NCI-H146 (cell line): ENCODE results near the gene UNK.

Source experiments
- DNase-seq: peaks from one replicate; lab custom pipeline; 2025; lab: John Stamatoyannopoulos, UW

UNK gene

GRCh38 chr17:75773808-75774470 lies 10.7 kb upstream of the UNK start:
- DNase-seq, result no peak

DNA sequence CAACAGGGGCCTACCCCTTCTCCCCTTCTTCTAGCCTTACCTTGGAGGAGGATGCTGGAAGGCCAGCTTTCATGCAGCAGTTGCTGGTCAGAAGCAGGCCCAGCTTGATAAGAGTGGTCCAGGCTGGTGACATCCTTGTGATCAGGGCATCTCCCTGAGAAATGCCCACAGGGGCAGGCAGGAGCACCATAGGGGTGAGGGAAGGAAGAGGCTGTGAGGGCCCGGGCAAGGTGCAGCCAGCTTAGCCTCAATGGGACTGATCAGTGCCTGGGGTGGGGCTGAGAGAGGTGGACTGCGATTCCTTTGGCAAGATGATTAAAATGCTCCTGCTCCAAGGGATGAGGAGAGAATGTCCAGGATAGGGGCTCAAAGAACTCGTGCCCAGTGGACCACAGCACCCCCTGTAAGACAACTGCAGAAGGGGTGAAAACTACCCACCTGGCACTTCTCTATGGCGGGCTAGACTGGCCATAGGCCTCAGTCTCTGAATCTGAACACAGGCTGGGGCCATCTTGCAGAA lies 10.1 kb upstream of the UNK start:
- DNase-seq, result no peak

- DNase-seq, result no peak
Measured at GRCh38 chr17:75774991-75775668, 9.5 kb upstream of the UNK start.

DNA sequence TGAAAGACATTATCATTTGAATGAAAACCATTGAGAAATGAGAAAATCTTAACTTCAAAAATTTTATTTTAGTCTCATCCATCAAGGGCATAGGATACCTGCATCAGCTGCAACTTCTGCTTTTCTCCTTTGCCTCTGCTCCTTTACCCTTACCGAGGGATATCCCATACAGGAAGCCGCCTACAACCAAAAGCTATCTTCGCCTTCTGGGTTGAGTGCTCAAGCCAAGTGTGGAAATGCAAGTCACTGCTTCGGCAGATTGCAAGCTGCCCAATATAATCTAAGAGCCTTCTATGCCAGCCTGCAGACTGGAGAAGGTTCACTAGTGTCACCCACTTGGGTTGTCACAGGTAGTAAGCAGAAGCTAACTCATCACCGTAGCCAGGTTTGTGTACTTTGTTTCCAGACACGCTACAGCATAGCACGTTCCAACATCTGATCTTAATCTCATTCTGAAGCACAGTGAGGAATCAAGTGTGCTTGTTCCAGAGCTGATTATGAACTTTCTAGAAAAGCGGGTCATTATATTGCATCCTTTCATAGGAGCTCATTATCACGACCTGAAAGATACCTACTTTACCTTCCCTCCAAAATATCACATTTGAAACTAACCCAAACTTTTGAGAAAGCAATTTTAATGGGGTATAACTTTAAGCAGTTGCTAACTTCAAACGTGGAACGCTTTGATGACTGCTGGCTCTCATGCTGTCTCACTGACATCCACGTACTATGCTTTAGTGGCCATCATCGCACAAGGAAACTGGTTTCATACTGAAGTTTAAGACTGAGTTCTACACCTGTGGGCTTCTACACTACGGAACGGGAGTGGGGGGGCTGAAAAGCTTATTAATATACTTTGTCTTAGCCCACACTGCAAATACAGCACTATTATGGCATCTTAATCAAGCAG lies 8.0 kb upstream of the UNK start:
- no peak for DNase-seq

DNA sequence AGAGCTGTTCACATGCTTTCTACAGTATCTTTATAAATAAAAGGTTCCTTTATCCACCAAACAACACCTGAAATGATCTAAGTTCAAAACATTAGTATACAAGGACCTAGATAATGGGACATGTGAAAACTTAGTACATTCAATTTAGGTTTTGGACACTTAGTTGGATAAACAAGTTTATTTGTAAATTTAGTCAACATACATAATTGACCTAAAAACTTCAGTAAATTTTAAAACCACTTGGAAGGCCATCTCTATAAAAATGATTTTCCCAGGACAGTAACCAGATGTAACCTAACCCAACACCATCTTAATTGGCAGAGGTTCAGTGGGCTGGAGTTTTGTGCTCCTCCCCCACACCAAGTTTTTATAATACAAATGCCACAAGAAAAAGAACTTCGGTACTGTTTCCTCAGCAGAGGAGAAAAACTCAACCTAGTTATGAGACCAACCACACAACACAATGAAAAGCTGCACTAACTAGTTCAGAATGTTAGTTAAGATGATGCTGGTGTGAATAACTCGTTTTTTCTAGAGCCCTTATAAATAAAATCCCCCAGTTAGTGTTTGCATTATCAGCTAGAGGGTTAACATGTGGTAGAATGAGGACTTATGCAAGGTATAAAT lies 7.2 kb upstream of the UNK start:
- no peak for DNase-seq

- peak; percentile 62 for DNase-seq
Measured at GRCh38 chr17:75778066-75778860, 6.3 kb upstream of the UNK start.

- DNase-seq, result no peak
Measured at GRCh38 chr17:75778861-75779249, 5.8 kb upstream of the UNK start.

GRCh38 chr17:75779250-75779986 lies 5.2 kb upstream of the UNK start:
- peak; percentile 99 for DNase-seq

DNA sequence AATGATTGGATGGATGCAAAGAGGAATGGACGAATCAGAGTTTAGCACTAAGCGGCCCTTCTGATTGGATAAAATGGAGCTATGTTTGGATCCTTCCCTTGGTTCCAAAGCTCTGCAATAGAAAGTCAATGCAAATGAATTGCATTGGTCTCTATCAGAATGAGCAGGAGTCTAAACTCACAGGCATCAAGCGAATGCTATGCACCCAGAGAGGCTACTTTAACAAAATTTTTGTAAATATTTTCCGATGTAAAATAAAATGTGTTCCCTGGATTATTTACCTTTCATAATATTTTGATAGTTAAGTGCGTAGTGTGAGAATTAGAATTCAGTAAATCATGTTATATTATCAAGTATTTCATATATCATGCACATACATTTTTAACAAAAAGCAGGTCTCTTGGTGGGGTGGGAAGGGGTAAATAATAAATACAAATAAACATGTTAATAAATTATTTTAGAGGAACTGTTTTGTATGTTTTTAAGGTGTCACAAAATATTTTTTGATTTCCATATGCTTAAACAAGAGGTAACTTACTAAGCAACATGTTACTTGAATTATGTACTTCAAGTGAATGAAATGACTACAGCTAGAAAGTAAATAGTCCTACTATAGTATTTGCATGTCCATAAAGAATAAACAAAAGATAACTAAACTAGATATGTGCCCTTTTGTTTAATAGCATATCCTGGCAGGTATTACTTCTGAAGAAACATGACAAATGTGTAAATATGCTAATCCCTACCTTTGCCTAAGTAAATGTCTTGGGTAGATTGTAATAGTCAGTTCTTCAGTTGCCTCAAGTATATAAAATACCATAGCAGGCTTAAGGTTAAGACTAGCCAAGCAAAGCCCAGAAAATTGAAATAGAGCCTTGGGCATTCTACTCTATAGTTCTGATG lies 4.4 kb upstream of the UNK start:
- DNase-seq, result no peak

DNA sequence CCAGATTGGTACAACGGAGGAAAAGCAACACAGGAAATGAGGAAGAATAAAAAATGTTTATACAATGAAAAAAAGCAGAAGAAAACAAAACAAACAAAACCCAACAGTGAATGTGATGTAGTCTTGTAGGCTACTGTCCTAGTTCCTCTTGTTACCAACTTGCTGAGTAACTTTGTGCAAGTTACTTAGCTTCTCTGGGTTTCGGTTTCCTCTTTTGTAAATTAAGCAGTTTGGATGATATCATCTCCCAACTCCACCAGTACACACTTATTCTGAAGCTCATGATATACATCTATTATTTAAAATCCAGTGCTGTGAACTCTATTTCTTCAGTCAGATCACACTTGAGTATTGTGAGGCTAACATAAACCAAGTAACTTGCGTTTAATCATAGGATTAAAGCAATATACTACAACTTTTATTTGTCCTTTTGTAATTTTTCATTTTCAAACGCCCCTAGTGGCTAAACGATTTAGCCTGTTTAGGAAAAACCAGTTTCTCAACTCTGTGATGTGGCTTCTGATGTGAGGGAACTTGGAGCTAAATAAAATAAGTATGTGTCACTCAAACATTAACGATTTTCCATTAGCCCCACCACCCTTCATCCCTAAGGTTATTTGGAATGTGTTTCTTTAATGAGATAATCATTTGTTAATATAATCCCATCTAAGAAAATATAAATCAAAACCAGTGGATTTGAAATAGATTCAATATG lies 1.4 kb upstream of the UNK start:
- no peak for DNase-seq

- DNase-seq, result peak; percentile 64
Measured at GRCh38 chr17:75783803-75784472, 668 bp upstream of the UNK start.

- peak; percentile 93 for DNase-seq
Measured at GRCh38 chr17:75785016-75785890, 647 bp downstream of the UNK start.

DNA sequence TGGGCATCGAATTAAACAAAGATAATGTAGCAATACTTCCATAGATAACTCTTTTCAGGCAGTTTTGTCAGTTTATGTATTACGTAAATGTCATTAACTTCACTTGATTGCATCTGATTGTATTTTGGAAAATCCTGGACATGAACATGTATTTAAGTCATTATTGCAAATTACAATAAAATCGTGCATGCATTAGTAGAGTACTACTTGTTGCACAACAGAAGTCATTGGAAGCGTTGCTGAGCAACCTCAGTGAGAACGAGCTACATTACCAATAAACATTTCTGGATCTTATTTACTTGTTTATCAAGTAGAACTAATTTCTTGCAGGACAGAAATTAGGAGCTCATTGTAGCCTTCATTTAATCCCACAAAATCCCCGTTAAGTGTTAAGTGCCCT lies 6.6 kb downstream of the UNK start:
- DNase-seq, result no peak

GRCh38 chr17:75793460-75793859 lies 8.9 kb downstream of the UNK start:
- DNase-seq, result no peak

GRCh38 chr17:75795820-75796607 lies 11.4 kb downstream of the UNK start:
- DNase-seq, result no peak

DNA sequence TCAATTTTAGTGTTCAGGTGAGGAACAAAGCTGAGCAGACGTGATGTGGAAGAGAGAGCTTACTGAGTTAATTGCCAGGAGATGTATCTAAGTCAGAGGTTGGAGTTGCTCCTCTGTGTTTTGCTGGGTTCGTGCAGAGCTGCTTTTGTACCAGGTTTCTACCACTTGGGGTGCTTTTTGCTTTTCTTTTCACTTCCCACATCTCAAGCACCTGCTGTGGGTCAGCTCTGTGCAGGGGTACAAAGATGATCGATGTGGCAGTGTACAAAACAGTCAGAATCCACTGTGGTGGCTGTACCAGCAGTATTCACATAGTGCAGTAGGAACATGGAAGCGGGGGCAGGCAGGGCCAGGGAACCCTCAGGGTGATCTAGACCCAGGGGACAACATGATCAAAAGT lies 14.8 kb downstream of the UNK start:
- no peak for DNase-seq

DNA sequence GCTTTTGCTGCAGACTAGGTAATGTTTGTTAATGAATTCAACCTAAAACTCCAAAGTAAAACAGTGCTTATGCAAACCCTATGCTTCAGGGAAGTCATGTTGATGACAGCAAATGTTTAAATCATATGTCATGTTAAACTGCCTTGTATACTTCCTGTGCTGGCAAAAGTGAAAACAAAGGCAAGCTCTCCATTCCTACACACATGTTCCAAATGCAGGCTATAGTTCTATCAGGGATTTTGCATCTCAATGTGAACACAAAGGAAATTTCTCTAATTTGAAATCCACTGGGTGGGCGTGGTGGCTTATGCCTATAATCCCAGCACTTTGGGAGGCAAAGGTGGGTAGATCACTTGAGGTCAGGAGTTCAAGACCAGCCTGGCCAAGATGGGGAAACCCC lies 19.3 kb downstream of the UNK start:
- DNase-seq, result no peak
